ENCODE data around the gene VKORC1.

VKORC1 gene

DNA sequence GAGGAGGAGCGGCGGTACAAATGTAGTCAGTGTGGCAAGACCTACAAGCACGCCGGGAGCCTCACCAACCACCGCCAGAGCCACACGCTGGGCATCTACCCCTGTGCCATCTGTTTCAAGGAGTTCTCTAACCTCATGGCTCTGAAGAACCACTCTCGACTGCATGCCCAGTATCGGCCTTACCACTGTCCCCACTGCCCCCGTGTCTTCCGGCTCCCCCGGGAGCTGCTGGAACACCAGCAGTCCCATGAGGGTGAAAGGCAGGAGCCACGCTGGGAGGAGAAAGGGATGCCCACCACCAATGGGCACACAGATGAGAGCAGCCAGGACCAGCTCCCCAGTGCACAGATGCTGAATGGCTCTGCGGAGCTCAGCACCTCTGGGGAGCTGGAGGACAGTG, 17.6 kb downstream of the VKORC1 start:
- H3K4me3 ChIP-seq (ENCODE audit: insufficient read depth in 1 of 2, low read depth in 1 of 2, low read length in 2 of 2) = no peak overlapping the region
- H2BK12ac ChIP-seq (ENCODE audit: low read length in 2 of 2) = no peak overlapping the region
- no peak overlapping the region for H3K9ac ChIP-seq (ENCODE audit: low read length)
- no peak overlapping the region for H2AFZ ChIP-seq (ENCODE audit: low read depth, low read length)
- H4K8ac ChIP-seq (ENCODE audit: low read length) = no peak overlapping the region
- H4K91ac ChIP-seq (ENCODE audit: low read length) = no peak overlapping the region
- H3K4me1 ChIP-seq (ENCODE audit: control insufficient read depth, insufficient read depth, low read depth, low read length) = peaks cover 11% of the 10 kb centered on the region
- no peak overlapping the region for H3K14ac ChIP-seq (ENCODE audit: low read length in 2 of 2)
- H3K23ac ChIP-seq (ENCODE audit: low read length in 2 of 2) = no peak overlapping the region
- no peak overlapping the region for H3K27ac ChIP-seq (ENCODE audit: low read length, poor library complexity, severe bottlenecking)
- WGBS = 96% methylated on average over 13 of the region's 13 CpGs
- no peak overlapping the region for H2BK5ac ChIP-seq (ENCODE audit: low read depth, low read length, poor library complexity, severe bottlenecking)
- peaks cover 56% of the 10 kb centered on the region for H3K79me1 ChIP-seq (replicated peaks; ENCODE audit: low read length, poor library complexity, severe bottlenecking)
- no peaks in the 10 kb centered on the region for H3K9me3 ChIP-seq (ENCODE audit: control insufficient read depth, low read length)
- H3K4me2 ChIP-seq (ENCODE audit: low read length, poor library complexity, severe bottlenecking) = no peak overlapping the region
- no peak overlapping the region for H3K4ac ChIP-seq (ENCODE audit: low read depth in 1 of 2, low read length in 2 of 2)
- H2BK15ac ChIP-seq (ENCODE audit: low read depth, poor library complexity, severe bottlenecking) = no peak overlapping the region
- no peak overlapping the region for H2BK120ac ChIP-seq (ENCODE audit: low read depth, low read length)
- no peaks in the 10 kb centered on the region for H3K27me3 ChIP-seq (ENCODE audit: control insufficient read depth in 1 of 2, insufficient read depth in 1 of 2, low read length in 2 of 2)
- DNase-seq = no peak
- no peak overlapping the region for H3K18ac ChIP-seq (ENCODE audit: low read depth in 1 of 2, low read length in 2 of 2)
- H2AK5ac ChIP-seq (ENCODE audit: low read length, severe bottlenecking) = no peak overlapping the region
- peaks cover 61 to 63% of the 10 kb centered on the region in 2 experiments for H3K36me3 ChIP-seq (ENCODE audit: control insufficient read depth in 1 of 2, insufficient read depth in 2 of 2, low read depth in 1 of 2, low read length in 2 of 2)

DNA sequence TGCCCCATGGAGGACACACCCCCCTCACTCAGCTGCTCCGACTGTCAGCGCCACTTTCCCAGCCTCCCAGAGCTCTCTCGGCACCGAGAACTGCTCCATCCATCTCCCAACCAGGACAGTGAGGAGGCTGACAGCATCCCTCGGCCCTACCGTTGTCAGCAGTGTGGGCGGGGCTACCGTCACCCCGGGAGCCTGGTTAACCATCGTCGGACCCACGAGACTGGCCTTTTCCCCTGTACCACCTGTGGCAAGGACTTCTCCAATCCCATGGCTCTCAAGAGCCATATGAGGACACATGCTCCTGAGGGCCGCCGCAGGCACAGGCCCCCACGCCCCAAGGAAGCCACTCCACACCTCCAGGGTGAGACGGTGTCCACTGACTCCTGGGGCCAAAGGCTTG, 18.3 kb downstream of the VKORC1 start:
- H3K9me3 ChIP-seq (ENCODE audit: control insufficient read depth, low read length) = no peaks in the 10 kb centered on the region
- H3K14ac ChIP-seq (ENCODE audit: low read length in 2 of 2) = no peak overlapping the region
- no peak overlapping the region for H4K8ac ChIP-seq (ENCODE audit: low read length)
- H3K27me3 ChIP-seq (ENCODE audit: control insufficient read depth in 1 of 2, insufficient read depth in 1 of 2, low read length in 2 of 2) = no peaks in the 10 kb centered on the region
- H3K4me3 ChIP-seq (ENCODE audit: insufficient read depth in 1 of 2, low read depth in 1 of 2, low read length in 2 of 2) = no peak overlapping the region
- H3K9ac ChIP-seq (ENCODE audit: low read length) = no peak overlapping the region
- no peak overlapping the region for H2AFZ ChIP-seq (ENCODE audit: low read depth, low read length)
- no peak for DNase-seq
- H2BK5ac ChIP-seq (ENCODE audit: low read depth, low read length, poor library complexity, severe bottlenecking) = no peak overlapping the region
- no peak overlapping the region for H3K18ac ChIP-seq (ENCODE audit: low read depth in 1 of 2, low read length in 2 of 2)
- no peak overlapping the region for H3K23ac ChIP-seq (ENCODE audit: low read length in 2 of 2)
- H3K4ac ChIP-seq (ENCODE audit: low read depth in 1 of 2, low read length in 2 of 2) = no peak overlapping the region
- H3K4me2 ChIP-seq (ENCODE audit: low read length, poor library complexity, severe bottlenecking) = no peak overlapping the region
- 96% methylated on average over 16 of the region's 16 CpGs for WGBS
- H2AK5ac ChIP-seq (ENCODE audit: low read length, severe bottlenecking) = no peak overlapping the region
- no peak overlapping the region for H2BK15ac ChIP-seq (ENCODE audit: low read depth, poor library complexity, severe bottlenecking)
- peaks cover 52% of the 10 kb centered on the region for H3K79me1 ChIP-seq (replicated peaks; ENCODE audit: low read length, poor library complexity, severe bottlenecking)
- peak overlapping the region in 1 of 2 experiments; percentile 45 for H2BK12ac ChIP-seq (ENCODE audit: low read length in 2 of 2)
- H3K27ac ChIP-seq (ENCODE audit: low read length, poor library complexity, severe bottlenecking) = no peak overlapping the region
- peaks cover 54 to 56% of the 10 kb centered on the region in 2 experiments for H3K36me3 ChIP-seq (ENCODE audit: control insufficient read depth in 1 of 2, insufficient read depth in 2 of 2, low read depth in 1 of 2, low read length in 2 of 2)
- H3K4me1 ChIP-seq (ENCODE audit: control insufficient read depth, insufficient read depth, low read depth, low read length) = peaks cover 8% of the 10 kb centered on the region
- no peak overlapping the region for H4K91ac ChIP-seq (ENCODE audit: low read length)
- H2BK120ac ChIP-seq (ENCODE audit: low read depth, low read length) = no peak overlapping the region

DNA sequence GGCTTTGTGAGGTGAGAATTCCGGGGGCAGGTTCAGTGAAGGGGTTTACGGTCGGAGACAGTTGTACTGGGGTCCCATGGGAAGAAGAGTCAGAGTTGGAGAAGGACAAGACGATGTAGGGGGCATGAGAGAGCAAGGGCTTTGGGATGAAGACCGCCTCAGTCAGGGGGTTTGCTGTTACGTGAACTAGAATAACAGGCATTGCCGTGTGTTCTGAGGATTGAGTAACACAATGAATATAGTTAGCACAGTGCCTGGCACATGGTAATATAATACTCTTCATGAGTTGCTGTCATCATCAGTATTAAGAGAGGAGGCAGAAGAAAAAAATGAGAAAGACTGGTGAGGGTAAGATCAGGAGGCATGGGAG, 19.8 kb downstream of the VKORC1 start:
- WGBS = 2% methylated on average over 7 of the region's 7 CpGs
- no peak overlapping the region for H2BK120ac ChIP-seq (ENCODE audit: low read depth, low read length)
- H2AFZ ChIP-seq (ENCODE audit: low read depth, low read length) = no peak overlapping the region
- H4K8ac ChIP-seq (ENCODE audit: low read length) = peak overlapping the region; percentile 95
- peak overlapping the region; percentile 91 for H3K4me2 ChIP-seq (ENCODE audit: low read length, poor library complexity, severe bottlenecking)
- peak overlapping the region; percentile 97 for H2BK15ac ChIP-seq (ENCODE audit: low read depth, poor library complexity, severe bottlenecking)
- H3K4ac ChIP-seq (ENCODE audit: low read depth in 1 of 2, low read length in 2 of 2) = peak overlapping the region; percentile 47 to 88
- no peak overlapping the region for H2BK5ac ChIP-seq (ENCODE audit: low read depth, low read length, poor library complexity, severe bottlenecking)
- H2AK5ac ChIP-seq (ENCODE audit: low read length, severe bottlenecking) = peak overlapping the region; percentile 58
- no peak overlapping the region for H4K91ac ChIP-seq (ENCODE audit: low read length)
- H3K23ac ChIP-seq (ENCODE audit: low read length in 2 of 2) = peak overlapping the region in 1 of 2 experiments; percentile 48
- no peaks in the 10 kb centered on the region for H3K27me3 ChIP-seq (ENCODE audit: control insufficient read depth in 1 of 2, insufficient read depth in 1 of 2, low read length in 2 of 2)
- H2BK12ac ChIP-seq (ENCODE audit: low read length in 2 of 2) = no peak overlapping the region
- H3K4me1 ChIP-seq (ENCODE audit: control insufficient read depth, insufficient read depth, low read depth, low read length) = peaks cover 7% of the 10 kb centered on the region
- peak overlapping the region; percentile 87 to 92 for H3K4me3 ChIP-seq (ENCODE audit: insufficient read depth in 1 of 2, low read depth in 1 of 2, low read length in 2 of 2)
- no peak overlapping the region for H3K14ac ChIP-seq (ENCODE audit: low read length in 2 of 2)
- H3K79me1 ChIP-seq (replicated peaks; ENCODE audit: low read length, poor library complexity, severe bottlenecking) = peaks cover 38% of the 10 kb centered on the region
- peak overlapping the region; percentile 94 for H3K9ac ChIP-seq (ENCODE audit: low read length)
- DNase-seq = no peak
- peak overlapping the region; percentile 65 to 94 for H3K18ac ChIP-seq (ENCODE audit: low read depth in 1 of 2, low read length in 2 of 2)
- H3K9me3 ChIP-seq (ENCODE audit: control insufficient read depth, low read length) = no peaks in the 10 kb centered on the region
- peaks cover 39 to 40% of the 10 kb centered on the region in 2 experiments for H3K36me3 ChIP-seq (ENCODE audit: control insufficient read depth in 1 of 2, insufficient read depth in 2 of 2, low read depth in 1 of 2, low read length in 2 of 2)
- H3K27ac ChIP-seq (ENCODE audit: low read length, poor library complexity, severe bottlenecking) = peak overlapping the region; percentile 91

DNA sequence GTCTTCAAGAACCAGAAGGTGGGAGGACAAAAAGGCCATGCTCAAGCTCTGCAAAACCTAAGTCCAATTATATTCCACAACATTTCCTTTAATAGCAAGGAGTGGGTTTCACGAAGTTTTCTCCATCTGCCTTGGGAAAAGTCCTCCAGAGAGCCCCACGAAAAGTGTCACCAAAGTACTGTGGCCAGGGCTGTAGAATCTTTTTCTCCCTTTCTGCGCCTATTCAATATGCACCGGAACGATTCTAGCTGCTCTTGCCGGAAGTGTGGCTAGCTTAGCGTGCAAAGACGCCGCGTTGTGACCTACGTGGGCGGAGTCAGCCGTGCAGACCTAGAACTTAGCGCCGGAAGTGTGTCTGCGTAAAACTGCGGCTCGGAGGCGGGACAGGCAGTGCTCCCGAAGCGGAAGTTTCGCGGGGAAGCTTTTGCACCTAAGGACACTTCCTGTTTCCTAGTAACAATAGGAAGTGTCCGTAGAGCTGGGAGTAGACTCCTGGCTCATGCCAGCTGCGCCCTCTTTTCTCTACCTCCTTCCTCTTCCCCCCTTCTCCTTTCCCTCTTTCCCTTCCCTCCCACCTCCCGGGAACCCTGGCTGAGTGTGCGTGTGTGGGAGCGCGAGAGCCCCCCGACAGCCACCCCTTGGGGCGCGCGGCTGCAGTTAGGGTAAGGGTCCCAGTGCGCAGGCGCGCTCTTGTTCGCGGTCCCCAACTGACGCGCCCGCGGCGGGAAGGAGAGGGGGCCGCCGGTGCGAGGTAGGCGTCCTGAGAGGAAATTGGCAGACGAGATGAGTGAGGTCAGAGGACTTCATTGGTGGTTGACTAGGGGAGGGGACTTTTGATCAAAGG, 20.4 kb downstream of the VKORC1 start, which contains the start of the genes ZNF646 and ZNF668:
TSS of gene ZNF646 (plus strand) at position 453 of the 844 bp plus-strand sequence. CDS start 1,903 bp downstream, outside the sequence.
TSS of gene ZNF668 (minus strand) at position 271 of the 844 bp plus-strand sequence. CDS start 9,781 bp downstream, outside the sequence.
- no peak within 1 kb of the TSS for H2BK12ac ChIP-seq (ENCODE audit: low read length in 2 of 2)

More for the DNA sequence above, 20.4 kb downstream of the VKORC1 start, which contains the start of the genes ZNF646 and ZNF668:
- peak within 1 kb of the TSS; percentile 98 to 99 for H3K4ac ChIP-seq (ENCODE audit: low read depth in 1 of 2, low read length in 2 of 2)
- H3K36me3 ChIP-seq (ENCODE audit: control insufficient read depth in 1 of 2, insufficient read depth in 2 of 2, low read depth in 1 of 2, low read length in 2 of 2) = peaks cover 33 to 34% of the 10 kb centered on the region in 2 experiments
- peak within 1 kb of the TSS; percentile 91 for H3K27ac ChIP-seq (ENCODE audit: low read length, poor library complexity, severe bottlenecking)
- H3K4me3 ChIP-seq (ENCODE audit: insufficient read depth in 1 of 2, low read depth in 1 of 2, low read length in 2 of 2) = peak within 1 kb of the TSS; percentile 87 to 92
- peak within 1 kb of the TSS; percentile 94 for H3K9ac ChIP-seq (ENCODE audit: low read length)
- peak within 1 kb of the TSS; percentile 92 for H2BK5ac ChIP-seq (ENCODE audit: low read depth, low read length, poor library complexity, severe bottlenecking)
- under 1% methylated on average over 44 of the region's 48 CpGs for WGBS
- peak within 1 kb of the TSS; percentile 91 for H3K4me2 ChIP-seq (ENCODE audit: low read length, poor library complexity, severe bottlenecking)
- H3K79me1 ChIP-seq (replicated peaks; ENCODE audit: low read length, poor library complexity, severe bottlenecking) = peaks cover 32% of the 10 kb centered on the region
- no peaks in the 10 kb centered on the region for H3K27me3 ChIP-seq (ENCODE audit: control insufficient read depth in 1 of 2, insufficient read depth in 1 of 2, low read length in 2 of 2)
- H4K91ac ChIP-seq (ENCODE audit: low read length) = peak within 1 kb of the TSS; percentile 91
- peak within 1 kb of the TSS; percentile 92 for H2AFZ ChIP-seq (ENCODE audit: low read depth, low read length)
- H2BK15ac ChIP-seq (ENCODE audit: low read depth, poor library complexity, severe bottlenecking) = peak within 1 kb of the TSS; percentile 97
- peak; percentile 99 for DNase-seq
- H3K9me3 ChIP-seq (ENCODE audit: control insufficient read depth, low read length) = no peaks in the 10 kb centered on the region
- peak within 1 kb of the TSS; percentile 76 to 92 for H3K14ac ChIP-seq (ENCODE audit: low read length in 2 of 2)
- peak within 1 kb of the TSS in 1 of 2 experiments; percentile 48 for H3K23ac ChIP-seq (ENCODE audit: low read length in 2 of 2)
- H2BK120ac ChIP-seq (ENCODE audit: low read depth, low read length) = peak within 1 kb of the TSS; percentile 87
- H3K4me1 ChIP-seq (ENCODE audit: control insufficient read depth, insufficient read depth, low read depth, low read length) = peaks cover 7% of the 10 kb centered on the region
- H3K18ac ChIP-seq (ENCODE audit: low read depth in 1 of 2, low read length in 2 of 2) = peak within 1 kb of the TSS; percentile 96 to 98
- H2AK5ac ChIP-seq (ENCODE audit: low read length, severe bottlenecking) = peak within 1 kb of the TSS; percentile 70
- H4K8ac ChIP-seq (ENCODE audit: low read length) = peak within 1 kb of the TSS; percentile 95
